Measurements from ENCODE around the gene SCARB2.

DNA sequence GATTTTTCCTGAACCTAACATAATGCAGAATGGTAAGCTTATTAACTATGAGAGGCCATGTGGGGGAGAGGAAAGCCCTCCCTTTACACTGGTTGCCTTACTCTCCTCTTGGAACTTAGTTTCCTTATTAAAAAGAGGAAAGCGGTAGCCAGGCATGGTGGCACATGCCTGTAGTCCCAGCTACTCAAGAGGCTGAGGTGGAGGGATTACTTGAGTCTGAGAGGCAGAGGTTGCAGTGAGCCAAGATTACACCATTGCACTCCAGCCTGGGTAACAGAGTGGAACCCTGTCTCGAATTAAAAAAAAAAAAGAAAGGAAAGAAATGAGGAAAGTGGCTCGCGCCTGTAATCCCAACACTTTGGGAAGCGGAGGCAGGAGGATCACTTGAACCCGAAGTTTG, 39.9 kb upstream of the SCARB2 start:
- no peak for TF ChIP-seq POLR2A (IDR thresholded peaks at IDR 0.05)
- TF ChIP-seq, protein P1, sequence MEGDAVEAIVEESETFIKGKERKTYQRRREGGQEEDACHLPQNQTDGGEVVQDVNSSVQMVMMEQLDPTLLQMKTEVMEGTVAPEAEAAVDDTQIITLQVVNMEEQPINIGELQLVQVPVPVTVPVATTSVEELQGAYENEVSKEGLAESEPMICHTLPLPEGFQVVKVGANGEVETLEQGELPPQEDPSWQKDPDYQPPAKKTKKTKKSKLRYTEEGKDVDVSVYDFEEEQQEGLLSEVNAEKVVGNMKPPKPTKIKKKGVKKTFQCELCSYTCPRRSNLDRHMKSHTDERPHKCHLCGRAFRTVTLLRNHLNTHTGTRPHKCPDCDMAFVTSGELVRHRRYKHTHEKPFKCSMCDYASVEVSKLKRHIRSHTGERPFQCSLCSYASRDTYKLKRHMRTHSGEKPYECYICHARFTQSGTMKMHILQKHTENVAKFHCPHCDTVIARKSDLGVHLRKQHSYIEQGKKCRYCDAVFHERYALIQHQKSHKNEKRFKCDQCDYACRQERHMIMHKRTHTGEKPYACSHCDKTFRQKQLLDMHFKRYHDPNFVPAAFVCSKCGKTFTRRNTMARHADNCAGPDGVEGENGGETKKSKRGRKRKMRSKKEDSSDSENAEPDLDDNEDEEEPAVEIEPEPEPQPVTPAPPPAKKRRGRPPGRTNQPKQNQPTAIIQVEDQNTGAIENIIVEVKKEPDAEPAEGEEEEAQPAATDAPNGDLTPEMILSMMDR (IDR thresholded peaks at IDR 0.05): no peak

Measured in right lobe of liver (tissue), 4 donors.